HG02623 (cell line): ENCODE measurements around the gene ERC1.
"Not testable (repeated sequence)": the region's sequence is repeated elsewhere in the genome, so short reads cannot be mapped to it uniquely, and the experiment has no call there.

Experiments used
- ATAC-seq: cut with Tn5 transposase; IDR thresholded peaks from one replicate; pipeline ENCODE4 v1.9.1; 2021; ENCODE audit warnings: moderate library complexity; ENCODE audit not compliant: unreplicated experiment

Gene ERC1

DNA sequence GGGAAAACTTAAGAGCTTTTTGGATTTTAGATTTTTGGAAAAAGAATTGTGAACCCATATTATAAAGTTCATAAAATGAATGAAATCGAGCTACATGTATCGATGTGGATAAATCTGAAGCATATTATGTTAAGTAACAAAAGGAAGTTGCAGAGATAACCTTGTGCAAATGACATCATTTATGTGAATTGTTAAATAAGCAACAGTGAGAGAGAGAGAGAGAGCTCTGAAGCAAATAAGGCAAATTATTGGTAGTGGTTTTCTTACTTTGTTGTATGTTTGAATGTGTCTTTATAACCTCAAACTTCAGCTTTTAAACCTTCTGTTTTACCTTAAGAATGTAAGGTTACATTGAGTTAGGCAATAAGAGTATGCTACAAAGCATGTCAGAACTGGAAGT lies 78.8 kb downstream of the ERC1 start:
- ATAC-seq = no peak

DNA sequence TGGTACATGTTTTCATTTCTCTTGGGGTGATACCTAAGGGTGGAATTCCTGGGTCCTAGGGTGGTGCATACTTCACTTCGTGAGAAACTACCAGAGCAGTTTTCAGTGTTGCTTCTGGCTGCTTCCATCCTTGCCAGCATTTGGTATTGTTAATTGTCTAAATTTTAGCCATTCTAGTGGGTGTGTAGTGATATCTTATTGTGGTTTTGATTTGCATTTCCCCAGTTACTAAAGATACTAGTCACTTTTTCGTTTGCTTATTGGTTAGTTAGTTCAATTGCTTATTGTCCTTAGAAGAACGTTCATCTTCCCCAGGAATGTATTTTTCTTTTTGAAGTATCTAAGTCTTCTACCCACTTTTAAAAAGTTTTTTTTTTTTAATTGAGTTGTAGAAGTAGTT lies 80.2 kb downstream of the ERC1 start:
- no peak for ATAC-seq

DNA sequence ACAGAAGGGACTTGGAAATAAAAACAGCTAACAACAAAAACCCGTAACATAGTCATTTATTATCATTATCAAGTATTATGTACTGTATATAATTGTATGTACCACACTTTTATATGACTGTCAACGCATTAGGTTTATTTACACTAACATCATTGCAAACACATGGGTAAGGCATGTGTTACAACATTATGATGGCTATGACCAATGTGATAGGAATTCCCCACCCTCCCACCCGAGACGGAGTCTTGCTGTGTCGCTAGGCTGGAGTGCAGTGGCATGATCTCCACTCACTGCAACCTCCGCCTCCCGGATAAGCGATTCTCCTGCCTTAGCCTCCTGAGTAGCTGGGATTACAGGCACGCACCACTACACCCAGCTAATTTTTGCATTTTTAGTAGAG lies 82.6 kb downstream of the ERC1 start:
- ATAC-seq = no peak

DNA sequence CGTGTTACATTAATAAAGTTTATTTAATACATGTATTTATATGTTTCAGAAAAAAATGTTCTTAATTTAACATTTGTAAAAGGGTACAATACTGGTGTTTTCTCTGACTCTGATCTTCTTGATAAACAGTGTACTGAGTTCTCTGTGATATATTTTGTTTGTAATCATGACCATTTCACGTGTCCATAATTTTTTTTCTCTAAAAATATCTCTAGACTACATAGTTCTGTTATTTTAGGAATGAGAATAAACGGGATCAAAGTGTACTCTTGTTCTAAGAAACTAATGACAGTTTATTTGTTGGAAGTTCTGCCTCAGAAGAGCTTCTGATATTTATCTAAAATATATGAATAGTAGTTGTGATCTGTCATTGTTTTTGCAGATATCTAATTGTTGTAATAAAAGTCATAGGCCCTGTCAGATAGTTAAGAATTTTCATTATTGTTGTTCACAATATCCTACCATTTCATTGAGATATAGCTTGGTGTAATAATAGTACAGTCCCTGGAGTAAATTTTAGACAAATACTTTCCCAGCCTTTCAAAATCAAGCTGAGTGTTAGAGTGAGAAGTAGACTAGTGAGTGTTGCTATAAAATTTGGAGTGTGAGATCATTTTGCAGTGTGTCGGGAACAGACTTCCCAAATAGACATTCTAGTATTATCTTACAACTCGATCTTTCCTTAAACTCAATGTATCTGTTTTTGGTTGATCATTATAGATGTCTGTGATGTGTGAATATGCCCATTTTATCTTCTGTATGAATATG lies 86.2 kb downstream of the ERC1 start:
- ATAC-seq = no peak

DNA sequence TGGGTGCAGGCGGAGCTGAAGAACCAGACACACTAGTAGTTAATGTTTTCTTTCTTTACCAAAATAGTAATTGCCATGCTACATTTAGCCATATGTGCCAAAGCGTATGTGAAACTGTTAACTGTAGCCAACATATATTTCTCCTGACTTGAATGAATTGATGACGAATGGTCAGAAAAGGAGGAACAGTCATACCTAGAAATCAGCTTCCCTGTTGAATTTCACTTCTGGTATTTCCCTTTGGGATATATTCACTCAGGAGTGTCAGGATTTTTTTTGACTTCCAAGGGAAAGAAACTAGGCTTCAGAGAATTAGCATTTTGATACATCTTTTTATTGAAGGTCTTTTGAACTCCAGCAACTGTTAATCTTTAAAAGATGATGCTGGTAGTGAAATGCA lies 87.0 kb downstream of the ERC1 start:
- no peak for ATAC-seq

DNA sequence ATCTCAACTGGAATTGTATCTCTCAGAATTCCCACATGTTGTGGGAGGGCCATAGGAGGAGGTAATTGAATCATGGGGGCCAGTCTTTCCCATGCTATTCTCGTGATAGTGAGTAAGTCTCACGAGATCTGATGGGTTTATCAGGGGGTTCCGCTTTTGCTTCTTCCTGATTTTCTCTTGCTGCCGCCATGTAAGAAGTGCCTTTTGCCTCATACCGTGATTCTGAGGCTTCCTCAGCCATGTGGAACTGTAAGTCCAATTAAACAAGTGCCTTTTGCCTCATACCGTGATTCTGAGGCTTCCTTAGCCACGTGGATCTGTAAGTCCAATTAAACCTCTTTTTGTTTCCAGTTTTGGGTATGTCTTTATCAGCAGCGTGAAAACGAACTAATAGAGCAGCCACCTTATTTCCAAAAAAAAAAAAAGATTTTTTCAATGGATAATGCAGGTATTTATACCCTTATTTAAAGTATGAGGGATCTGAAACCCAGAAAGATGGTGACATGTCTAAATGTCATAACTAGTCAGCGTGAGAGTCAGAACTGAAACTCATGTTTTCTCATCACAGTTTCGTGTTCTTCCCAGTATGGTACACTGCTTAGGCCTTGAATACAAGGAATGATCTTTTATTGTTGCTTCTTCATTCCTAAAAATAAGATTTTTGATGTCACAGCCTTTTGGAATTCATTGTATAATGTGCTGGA lies 89.6 kb downstream of the ERC1 start:
- no peak for ATAC-seq

DNA sequence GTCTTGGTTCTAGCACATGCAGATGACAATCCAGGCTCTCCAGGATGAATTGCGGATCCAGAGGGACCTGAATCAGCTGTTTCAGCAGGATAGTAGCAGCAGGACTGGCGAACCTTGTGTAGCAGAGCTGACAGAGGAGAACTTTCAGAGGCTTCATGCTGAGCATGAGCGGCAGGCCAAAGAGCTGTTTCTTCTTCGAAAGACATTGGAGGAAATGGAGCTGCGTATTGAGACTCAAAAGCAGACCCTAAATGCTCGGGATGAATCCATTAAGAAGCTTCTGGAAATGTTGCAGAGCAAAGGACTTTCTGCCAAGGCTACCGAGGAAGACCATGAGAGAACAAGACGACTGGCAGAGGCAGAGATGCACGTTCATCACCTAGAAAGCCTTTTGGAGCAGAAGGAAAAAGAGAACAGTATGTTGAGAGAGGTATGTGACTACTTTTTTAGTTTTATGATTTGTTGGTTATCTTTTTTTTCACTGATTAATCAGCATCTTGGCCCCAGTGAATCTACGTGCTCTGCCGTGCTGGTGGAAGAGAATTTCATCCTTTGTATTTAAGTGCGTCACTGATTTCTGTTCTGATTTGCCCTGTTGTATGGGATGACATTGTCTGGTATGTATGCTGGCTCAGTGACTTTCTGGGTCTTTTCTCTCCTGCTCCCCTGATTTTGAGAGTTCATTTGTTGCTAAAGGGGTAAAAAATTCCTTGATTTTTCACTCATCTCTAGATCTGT lies 92.3 kb downstream of the ERC1 start:
- ATAC-seq = no peak

DNA sequence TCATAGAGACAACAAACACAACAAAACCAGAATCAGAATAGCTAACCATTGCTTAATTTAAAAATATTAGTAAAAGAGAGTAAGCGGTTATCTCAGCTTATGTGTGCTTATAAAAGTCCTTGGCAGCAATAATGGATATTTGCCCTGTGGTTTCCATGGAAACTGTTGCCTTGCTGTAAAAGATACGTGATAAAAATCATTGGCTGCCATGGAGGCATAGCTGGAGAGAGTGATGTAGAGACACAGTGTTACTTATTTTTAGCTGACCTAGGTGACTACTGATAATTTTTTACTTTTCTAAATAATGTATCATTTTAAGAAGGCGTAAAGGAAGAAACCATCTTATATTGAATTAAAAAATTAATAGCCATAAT lies 92.9 kb downstream of the ERC1 start:
- ATAC-seq = no peak

DNA sequence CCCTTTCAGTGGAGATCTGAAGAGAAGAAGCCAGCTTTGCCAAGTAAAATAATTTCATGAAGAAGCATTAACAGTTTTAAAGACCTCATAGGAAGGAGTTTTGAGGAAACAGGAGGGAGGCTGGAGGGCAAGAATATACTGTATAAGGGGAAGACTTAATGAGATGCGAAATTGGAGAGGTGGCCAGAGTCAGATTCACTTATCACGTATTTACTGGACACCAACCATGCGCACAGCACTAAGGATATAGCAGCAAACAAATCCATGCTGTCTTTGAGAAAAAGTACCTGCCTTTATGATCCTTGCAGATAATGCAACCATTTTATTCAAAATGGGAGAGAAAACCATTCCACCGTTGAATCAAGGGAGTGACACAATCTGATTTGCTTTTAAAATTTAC lies 100.3 kb downstream of the ERC1 start:
- no peak for ATAC-seq

DNA sequence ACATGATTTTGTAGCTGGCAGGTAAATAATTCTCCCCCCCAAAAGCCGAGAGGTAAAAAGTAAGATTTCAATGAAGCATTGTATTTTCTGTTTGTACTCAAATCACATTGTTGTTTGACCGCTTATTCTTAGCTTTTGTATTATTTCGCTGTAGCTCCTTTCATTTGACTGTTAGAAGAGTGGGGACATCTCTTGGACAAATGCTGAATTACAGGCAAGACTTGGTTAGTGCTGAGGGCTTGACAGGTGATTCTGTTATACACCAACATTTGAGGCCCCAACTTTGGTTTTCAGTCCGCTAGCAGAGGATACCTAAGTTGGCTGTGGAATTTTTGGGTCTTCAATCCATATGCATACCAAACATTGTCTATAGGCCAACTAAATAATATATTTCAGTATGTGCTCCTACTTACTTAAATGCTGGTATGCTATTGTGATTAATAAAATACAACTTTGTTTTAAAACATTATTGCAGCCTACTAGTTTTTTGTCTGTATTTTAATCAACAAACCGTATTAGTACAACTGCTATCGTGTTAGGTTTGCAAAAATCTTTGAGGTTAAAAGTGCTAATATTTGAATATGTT lies 102.2 kb downstream of the ERC1 start:
- ATAC-seq = no peak

DNA sequence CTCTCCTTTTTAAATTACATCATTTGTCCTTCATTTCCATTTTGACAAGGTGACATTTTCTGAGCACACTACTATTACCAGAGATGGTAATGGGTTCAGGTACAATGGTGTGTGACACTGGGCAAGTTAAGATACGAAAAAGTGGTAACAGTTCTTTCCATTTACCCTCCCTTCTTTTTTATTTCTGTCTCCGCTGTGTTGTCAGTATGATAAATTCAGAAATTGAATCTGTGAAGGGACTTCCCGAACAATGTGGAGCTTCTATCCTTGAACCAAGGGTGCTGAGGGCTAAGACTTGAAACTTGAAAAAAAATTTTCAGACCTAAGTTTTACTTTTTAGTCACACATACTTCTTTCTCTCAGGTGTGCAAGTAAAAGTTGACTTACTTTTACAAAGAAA lies 103.7 kb downstream of the ERC1 start:
- ATAC-seq = no peak

DNA sequence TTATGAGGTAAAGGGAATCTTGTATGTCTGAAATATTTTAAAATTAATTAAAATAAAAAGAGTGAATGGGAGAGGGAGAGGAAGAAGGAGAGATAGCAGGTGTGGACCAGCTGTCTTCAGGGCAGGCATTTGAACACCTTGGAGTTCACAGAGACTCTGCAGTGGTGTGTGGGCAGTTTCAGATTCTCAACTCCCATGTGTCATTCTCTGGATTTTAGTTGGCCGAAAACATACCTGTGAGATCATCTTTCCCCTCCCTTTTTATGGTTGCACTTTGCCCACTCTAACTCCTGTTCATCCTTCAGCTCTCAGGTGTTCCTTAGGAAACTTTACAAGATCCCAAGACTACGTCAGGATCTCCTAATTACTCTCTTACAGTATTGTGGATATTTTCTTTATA lies 108.1 kb downstream of the ERC1 start:
- no peak for ATAC-seq

DNA sequence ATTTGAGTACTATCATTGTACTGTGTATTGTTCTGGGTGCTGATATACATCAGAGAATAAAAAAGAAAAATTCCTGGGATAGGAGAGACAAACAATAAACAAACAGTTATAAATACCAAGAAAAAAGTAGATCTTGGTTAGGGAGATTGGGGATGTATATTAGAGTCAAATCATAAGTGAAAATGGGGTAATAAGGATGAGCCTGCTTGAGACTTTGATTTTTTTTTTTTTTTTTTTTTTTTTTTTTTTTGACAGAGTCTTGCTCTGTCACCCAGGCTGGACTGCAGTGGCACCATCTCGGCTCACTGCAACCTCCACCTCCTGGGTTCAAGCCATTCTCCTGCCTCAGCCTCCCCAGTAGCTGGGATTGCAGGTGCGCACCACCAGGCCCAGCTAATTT lies 108.6 kb downstream of the ERC1 start:
- not testable (repeated sequence) for ATAC-seq

DNA sequence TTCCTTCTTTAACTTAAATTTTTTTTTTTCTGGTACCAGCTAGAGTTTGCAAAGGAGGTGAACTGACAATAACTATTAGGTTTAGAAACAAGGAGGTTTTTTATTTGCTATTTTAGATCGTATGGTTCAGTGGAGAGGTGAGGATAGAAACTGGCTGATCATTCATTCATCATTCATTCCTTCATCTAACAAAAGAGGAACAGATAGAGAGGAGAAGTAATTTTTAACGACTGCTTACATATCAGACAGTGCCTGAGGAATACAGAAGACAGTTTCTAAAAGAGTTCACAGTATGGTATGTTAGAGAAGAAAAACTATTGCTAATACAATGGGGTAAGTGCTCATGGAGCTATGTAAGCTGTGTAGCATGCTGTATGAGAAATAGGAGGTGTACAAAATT lies 111.1 kb downstream of the ERC1 start:
- no peak for ATAC-seq

DNA sequence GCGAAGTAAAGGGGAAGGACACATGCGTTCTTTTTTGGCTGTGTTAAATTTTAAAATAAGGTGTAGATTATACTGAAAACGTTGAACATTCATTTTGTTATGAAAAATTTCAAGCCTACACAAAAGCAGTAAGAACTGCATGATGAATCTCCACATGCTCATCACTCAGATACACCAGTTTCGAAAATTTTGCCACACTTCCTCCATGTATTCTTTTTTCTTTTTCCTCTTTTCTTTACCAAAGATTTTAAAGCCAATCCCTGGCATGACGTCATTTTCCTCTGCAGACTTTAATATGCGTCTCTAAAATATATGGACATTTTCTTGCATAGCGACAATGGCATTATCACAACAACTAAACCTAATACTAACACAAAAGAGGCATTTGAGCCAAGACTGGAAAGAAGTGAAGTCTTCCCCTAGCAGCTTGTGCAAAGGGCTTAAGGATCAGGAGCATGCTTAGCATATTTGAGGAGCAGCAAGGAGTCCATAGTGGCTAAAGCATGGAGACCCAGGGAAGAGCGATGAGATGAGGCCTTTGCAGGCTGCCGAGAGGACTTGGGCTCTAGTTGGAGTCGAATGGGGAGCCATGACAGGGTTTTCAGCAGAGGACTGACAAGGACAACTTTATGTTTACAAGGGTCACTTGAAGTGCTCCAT lies 111.9 kb downstream of the ERC1 start:
- ATAC-seq = no peak

DNA sequence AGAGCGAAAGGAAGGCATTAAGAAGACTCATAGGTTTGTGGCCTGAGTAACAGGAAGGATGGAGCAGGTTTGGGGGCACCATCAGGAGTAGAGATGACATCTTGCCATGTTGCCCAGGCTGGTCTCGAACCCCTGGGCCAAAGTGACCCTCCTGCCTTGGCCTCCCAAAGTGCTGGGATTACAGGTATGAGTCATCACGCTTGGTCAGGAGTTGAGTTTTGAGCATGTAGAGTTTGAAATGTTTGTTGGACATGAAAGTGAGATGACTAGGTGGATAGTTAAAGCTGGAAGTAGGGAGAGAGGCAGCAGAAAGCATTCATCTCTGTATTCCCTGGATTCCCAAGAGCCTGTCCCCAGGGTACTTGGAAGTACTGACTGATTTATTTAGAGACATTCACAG lies 112.6 kb downstream of the ERC1 start:
- no peak for ATAC-seq

DNA sequence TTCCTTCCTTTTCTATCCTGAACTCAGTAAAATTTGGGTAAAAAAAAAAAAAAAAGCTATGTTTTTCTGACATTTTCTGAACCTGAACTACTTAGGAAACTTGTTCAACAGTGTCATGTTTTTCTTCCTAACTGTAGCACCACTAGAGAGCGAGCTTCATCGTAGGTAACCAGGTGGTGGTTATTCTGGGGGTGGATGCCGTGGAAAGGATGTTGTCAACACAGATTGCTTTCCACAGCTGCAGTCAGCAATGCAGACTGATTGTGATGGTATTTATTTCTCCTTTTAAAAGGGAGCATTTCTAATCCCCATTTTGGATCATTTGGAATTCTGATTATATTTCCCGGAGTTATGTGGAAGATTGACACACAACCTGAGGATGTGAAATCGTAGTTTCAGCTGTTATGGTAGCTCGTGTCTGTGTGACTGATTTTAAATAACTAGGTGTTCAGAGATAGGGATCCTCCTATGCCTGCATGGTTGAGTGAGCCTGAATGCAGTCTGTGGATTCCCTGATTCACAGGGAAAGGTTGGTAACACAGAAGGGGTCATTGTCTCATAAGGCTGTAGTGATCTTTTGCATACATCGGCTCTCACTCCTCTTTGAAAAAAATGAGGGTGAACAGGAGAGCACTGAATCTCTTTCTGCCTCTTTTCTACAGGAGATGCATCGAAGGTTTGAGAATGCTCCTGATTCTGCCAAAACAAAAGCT lies 113.2 kb downstream of the ERC1 start:
- ATAC-seq = no peak

DNA sequence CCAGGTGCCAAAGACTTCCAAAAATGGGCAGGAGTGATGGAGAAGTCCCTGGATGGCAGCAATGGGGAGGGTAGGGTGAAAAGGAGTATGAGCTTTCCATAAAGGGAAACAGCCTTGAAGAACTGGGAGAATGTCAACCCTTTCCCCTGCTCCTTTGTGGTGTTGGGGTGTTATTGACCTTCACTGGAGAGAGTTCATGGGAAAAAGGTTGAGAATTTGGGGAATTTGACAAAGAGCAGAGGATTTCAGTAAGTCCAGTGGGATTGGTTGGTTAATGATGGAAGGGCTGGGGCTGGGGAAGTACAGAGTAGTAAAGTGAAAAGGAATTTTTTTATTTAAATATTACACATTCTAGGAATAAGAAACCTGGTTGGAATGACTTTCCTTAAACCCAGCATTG lies 116.6 kb downstream of the ERC1 start:
- no peak for ATAC-seq

DNA sequence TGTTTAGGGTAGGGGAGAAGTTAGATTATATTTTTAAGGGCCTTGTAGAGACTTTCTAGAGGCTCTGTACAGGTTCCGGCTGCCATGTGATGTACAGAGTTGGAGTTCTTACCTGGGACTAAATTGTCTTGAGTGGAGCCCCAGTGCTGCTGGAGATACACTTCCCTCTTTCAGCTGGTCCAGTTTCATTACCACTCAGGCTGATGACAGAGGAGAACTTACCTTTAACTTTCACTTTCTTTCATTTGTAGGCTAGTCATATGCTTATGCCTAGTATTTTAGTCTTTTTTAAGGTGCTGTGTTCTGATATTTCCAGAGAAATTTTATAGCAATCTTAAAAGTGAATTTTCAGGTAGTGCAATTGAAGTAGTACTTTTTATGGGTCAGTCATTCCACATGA lies 117.3 kb downstream of the ERC1 start:
- no peak for ATAC-seq

DNA sequence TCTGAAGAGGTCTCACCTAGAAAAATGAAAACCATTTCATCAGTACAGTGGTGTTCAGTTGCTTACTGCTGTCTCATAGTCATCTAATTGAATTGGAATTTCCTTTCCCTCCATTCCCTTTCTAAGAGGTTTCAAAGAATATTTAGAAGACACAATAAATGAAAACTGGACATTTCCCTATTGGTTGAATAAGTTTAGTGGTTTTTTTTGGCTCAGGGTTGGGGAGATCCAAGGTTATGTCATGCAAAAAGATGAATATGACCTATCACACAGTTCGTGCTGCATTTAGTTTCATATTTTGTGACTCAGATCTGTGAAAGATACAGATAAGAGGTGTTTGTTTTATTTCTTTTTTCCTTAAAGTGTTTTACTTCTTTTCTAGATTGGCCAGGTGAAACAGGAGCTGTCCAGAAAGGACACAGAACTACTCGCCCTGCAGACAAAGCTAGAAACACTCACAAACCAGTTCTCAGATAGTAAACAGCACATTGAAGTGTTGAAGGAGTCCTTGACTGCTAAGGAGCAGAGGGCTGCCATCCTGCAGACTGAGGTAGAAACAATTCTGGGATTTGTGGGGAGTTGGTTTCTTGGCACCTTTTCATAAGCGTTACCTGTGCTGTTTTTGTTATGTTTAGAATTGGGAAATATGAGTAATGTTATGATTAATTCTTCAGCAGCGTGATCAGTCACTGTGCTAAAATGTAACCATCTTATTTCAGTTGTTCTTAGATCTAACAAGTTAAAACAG lies 124.6 kb downstream of the ERC1 start:
- no peak for ATAC-seq
